Smooth muscle cell (in vitro differentiated cells): Measurements from ENCODE around the gene DIS3L2. TPM values are rescaled to one million over a fixed set of nuclear protein-coding genes. Genes with fewer than 3 reads are reported as not detected.

ENCODE experiments used
- DNase-seq: peaks from one replicate; lab custom pipeline; 2025; ENCODE audit not compliant: unreplicated experiment; lab: John Stamatoyannopoulos, UW
- H2AFZ ChIP-seq: fragments of 200-600 bp; sonication (generic); 2 replicates; pipeline ENCODE4 v1.6.0; 2016; ENCODE audit warnings: antibody characterized with exemption, low read depth, mild to moderate bottlenecking
- H3F3A ChIP-seq: fragments of 200-600 bp; sonication (generic); 2 replicates; pipeline ENCODE4 v1.6.0; 2017; ENCODE audit warnings: antibody characterized with exemption, low read depth
- H3K27ac ChIP-seq: fragments of 200-600 bp; sonication (generic); 2 replicates; pipeline ENCODE4 v1.5.1; 2016; ENCODE audit warnings: low read depth, mild to moderate bottlenecking
- H3K27me3 ChIP-seq: fragments of 200-600 bp; sonication (generic); 2 replicates; pipeline ENCODE4 v1.6.1; 2016; ENCODE audit warnings: low read depth, mild to moderate bottlenecking
- H3K36me3 ChIP-seq: fragments of 200-600 bp; sonication (generic); 2 replicates; pipeline ENCODE4 v1.5.1; 2016; ENCODE audit warnings: low read depth
- H3K4me1 ChIP-seq: fragments of 200-600 bp; sonication (generic); 2 replicates; pipeline ENCODE4 v1.5.1; 2016; ENCODE audit warnings: low read depth
- H3K4me2 ChIP-seq: fragments of 200-600 bp; sonication (generic); 2 replicates; pipeline ENCODE4 v1.6.0; 2016; ENCODE audit warnings: mild to moderate bottlenecking
- H3K4me3 ChIP-seq: fragments of 200-600 bp; sonication (generic); 2 replicates; pipeline ENCODE4 v1.5.1; 2016; ENCODE audit warnings: mild to moderate bottlenecking
- H3K79me2 ChIP-seq: fragments of 200-600 bp; sonication (generic); 2 replicates; pipeline ENCODE4 v1.6.0; 2016; ENCODE audit warnings: low read depth, mild to moderate bottlenecking
- H3K9ac ChIP-seq: fragments of 200-600 bp; sonication (generic); 2 replicates; pipeline ENCODE4 v1.6.0; 2016; ENCODE audit warnings: low read depth
- H3K9me3 ChIP-seq: fragments of 200-600 bp; sonication (generic); replicated peaks from 2 replicates; pipeline ENCODE4 v1.5.1; 2016; ENCODE audit warnings: low read depth
- H4K20me1 ChIP-seq: fragments of 200-600 bp; sonication (generic); 2 replicates; pipeline ENCODE4 v1.6.0; 2016; ENCODE audit warnings: low read depth
- WGBS: methylation state at CpG from one replicate; pipeline ENCODE4 v1.1.7; 2016; ENCODE audit warnings: low lambda C conversion rate; 5-methylcytosine and 5-hydroxymethylcytosine counted together
- polyA plus RNA-seq: library from polyadenylated mRNA; unstranded; fragments of >200 nt; fragmentation: Nextera tagmentation; extraction: Ambion mirVana; gene quantifications from 2 replicates; pipeline ENCODE4 v1.2.1, GENCODE V29; 2016
- total RNA-seq: library from RNA; depleted of rRNA; stranded (reverse); fragments of >200 nt; gene quantifications from 2 replicates; pipeline ENCODE4 v1.2.3, GENCODE V29; 2014
- TF ChIP-seq, protein P1 (sequence below): fragments of 200-600 bp; sonication (generic); IDR thresholded peaks from 2 replicates; pipeline ENCODE4 v1.5.1; 2017; ENCODE audit warnings: borderline replicate concordance, mild to moderate bottlenecking, antibody characterized with exemption; ENCODE audit not compliant: insufficient read depth, poor library complexity, severe bottlenecking

Gene DIS3L2
- total and polyA plus RNA-seq, 2 experiments from 2014 or later: 11.4 to 25.2 TPM

DNA sequence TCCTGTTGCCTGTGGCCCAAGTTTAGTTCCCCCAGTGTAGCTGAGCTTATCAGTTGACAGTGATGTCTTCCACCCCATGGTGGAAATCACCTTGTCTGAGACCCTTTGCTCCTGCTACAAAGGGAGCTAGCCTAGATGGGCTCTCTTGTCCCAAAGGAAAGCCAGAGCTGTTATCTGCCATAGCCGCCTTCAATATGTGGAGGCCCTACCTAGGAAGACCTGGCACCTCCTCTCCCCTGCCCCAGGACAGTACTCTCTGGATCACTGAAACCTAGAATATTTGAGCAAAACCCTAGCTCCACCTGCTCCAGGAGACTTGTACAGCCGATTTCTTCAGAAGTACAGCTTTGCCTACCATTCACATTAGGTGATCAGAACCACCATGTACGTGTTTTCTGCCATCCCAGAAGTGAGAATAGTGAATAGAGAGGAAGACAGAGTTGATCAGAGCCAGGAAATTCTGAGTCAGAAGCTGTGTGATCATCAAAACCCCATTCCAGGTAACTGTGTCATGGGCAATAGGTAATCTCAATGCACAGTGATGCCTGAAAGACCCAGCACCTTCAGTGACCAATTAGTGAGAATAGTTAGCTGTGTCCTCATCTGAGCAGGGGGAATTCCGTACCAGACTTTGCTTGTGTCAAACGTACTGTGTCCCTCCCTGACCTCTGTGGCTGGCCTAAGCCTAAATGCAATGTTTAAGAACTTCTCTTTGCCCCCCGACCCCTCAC lies 278.6 kb downstream of the DIS3L2 start:
- no peak overlapping the region for H3K27ac ChIP-seq
- H3K79me2 ChIP-seq: no peaks in the 10 kb centered on the region
- 93% methylated on average over 6 of the region's 6 CpGs for WGBS
- H3K4me3 ChIP-seq: no peak overlapping the region
- peaks cover 9% of the 10 kb centered on the region for H3K4me1 ChIP-seq
- no peaks in the 10 kb centered on the region for H3K27me3 ChIP-seq
- H3K36me3 ChIP-seq: no peaks in the 10 kb centered on the region
- no peak for DNase-seq
- no peaks in the 10 kb centered on the region for H3K9me3 ChIP-seq
- TF ChIP-seq, protein P1, sequence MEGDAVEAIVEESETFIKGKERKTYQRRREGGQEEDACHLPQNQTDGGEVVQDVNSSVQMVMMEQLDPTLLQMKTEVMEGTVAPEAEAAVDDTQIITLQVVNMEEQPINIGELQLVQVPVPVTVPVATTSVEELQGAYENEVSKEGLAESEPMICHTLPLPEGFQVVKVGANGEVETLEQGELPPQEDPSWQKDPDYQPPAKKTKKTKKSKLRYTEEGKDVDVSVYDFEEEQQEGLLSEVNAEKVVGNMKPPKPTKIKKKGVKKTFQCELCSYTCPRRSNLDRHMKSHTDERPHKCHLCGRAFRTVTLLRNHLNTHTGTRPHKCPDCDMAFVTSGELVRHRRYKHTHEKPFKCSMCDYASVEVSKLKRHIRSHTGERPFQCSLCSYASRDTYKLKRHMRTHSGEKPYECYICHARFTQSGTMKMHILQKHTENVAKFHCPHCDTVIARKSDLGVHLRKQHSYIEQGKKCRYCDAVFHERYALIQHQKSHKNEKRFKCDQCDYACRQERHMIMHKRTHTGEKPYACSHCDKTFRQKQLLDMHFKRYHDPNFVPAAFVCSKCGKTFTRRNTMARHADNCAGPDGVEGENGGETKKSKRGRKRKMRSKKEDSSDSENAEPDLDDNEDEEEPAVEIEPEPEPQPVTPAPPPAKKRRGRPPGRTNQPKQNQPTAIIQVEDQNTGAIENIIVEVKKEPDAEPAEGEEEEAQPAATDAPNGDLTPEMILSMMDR: no peak
- peaks cover 28% of the 10 kb centered on the region for H4K20me1 ChIP-seq
- no peak overlapping the region for H3K9ac ChIP-seq
- H3F3A ChIP-seq: no peaks in the 10 kb centered on the region
- no peak overlapping the region for H3K4me2 ChIP-seq
- no peak overlapping the region for H2AFZ ChIP-seq

DNA sequence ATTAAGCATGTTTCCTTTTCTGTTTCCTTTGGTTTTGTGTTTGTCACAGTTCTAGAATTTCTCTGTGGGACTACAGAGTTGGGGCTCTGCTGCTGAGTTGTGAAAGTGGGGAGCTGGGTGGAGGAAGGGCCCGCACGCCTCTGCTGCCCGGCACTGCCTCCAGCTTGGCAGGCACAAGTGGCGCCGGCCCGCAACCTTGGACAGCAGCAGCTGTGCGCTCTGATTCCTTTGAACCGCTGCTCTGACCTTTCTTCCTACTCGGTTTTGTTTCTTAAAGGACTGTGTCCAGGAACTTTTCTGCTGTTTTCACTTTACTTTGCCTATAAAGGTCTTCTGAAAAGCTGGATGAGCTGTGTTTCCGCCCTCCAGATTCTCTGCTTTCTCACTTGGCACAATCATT lies 279.4 kb downstream of the DIS3L2 start:
- Histone ChIP-seq H3K27ac (no peak overlapping the region), H3F3A (no peaks in the 10 kb centered on the region), H2AFZ (no peak overlapping the region), H3K4me3 (no peak overlapping the region), H3K79me2 (no peaks in the 10 kb centered on the region), H3K36me3 (no peaks in the 10 kb centered on the region), H3K9ac (no peak overlapping the region), H3K4me2 (no peak overlapping the region), H3K9me3 (no peaks in the 10 kb centered on the region), H3K4me1 (peaks cover 2% of the 10 kb centered on the region), H3K27me3 (no peaks in the 10 kb centered on the region), H4K20me1 (peaks cover 22% of the 10 kb centered on the region)
- no peak for DNase-seq
- TF ChIP-seq, protein P1: no peak
- whole genome bisulfite sequencing: 98% methylated on average over 10 of the region's 10 CpGs

DNA sequence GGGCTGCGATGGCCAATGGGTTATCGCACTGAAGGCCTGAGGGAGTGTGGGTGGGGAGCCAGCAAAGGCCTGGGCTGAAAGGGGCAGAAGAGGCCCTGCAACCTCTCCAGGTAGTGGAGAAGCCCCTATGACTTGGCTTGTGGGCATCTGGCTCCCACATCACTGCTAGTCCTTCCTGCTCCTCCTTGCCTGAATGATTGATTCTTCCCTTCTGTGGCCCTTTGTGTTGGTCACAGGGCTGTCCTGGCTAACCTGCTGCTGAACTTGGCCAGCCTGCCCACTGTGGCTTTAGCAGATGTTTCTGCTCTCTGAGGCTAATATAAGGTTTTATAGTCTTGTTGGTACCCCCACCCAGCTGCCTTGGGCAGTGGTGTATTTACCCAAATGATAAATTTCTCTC lies 280.8 kb downstream of the DIS3L2 start:
- H3K79me2 ChIP-seq: no peaks in the 10 kb centered on the region
- no peak for DNase-seq

More for the DNA sequence above, 280.8 kb downstream of the DIS3L2 start:
- Histone ChIP-seq H2AFZ (no peak overlapping the region), H3K4me2 (no peak overlapping the region), H3K4me1 (no peaks in the 10 kb centered on the region), H3K9ac (no peak overlapping the region), H3K4me3 (no peak overlapping the region), H4K20me1 (peaks cover 18% of the 10 kb centered on the region), H3K36me3 (no peaks in the 10 kb centered on the region), H3K27me3 (no peaks in the 10 kb centered on the region), H3F3A (no peaks in the 10 kb centered on the region), H3K27ac (no peak overlapping the region), H3K9me3 (no peaks in the 10 kb centered on the region)
- TF ChIP-seq, protein P1: no peak
- 100% methylated on average over 2 of the region's 2 CpGs for WGBS
